K562 (cell line): ENCODE measurements around the gene DUOXA2. TPM values are rescaled to one million over a fixed set of nuclear protein-coding genes. Genes with fewer than 3 reads are reported as not detected.

Experiments used
- ATAC-seq: fragments of 200-7000 bp; cut with Tn5 transposase; 3 replicates; pipeline ENCODE4 v1.9.1; 2020; ENCODE audit warnings: moderate library complexity
- BruUV-seq: library from RNA; stranded (reverse); fragments of 400-500 nt; replicated peaks from 2 replicates; lab custom pipeline; 2021; lab: Mats Ljungman, UMichigan
- CTCF ChIA-PET: fragments of 300-600 bp; formaldehyde crosslinking; extraction: SDS; loops from one replicate; lab custom pipeline; 2021; ENCODE audit warnings: low intra/inter-chr PET ratio; lab: Yijun Ruan, JAX
- POLR2A ChIA-PET: fragments of 300-600, 350-650 bp; sonication (Branson Sonifier 250); formaldehyde crosslinking; extraction: SDS; loops from one replicate; lab custom pipeline; 2021; ENCODE audit warnings: antibody characterized with exemption, inconsistent platforms; lab: Yijun Ruan, JAX
- DNase-seq, 4 experiments: peaks; one replicate each; pipeline versions ENCODE4 v3.0.0 to v3.0.0-alpha.2; 2011 to 2018; ENCODE audit warnings: low spot score in 3 of 4, mixed read lengths in 3 of 4; ENCODE audit errors: extremely low read depth in 1 of 4
- FAIRE-seq: peaks from 2 replicates; lab custom pipeline; 2011; peaks lifted over from hg19 to GRCh38; lab: Jason Lieb, UNC
- H2AFZ ChIP-seq: 2 replicates; pipeline ENCODE4 v1.6.0; 2011; ENCODE audit warnings: low read depth, low read length, control low read depth, inconsistent platforms
- H3K27ac ChIP-seq: fragments of 200-600 bp; 3 replicates; pipeline ENCODE4 v1.8.0; 2011; ENCODE audit warnings: low read depth, mild to moderate bottlenecking, control low read depth, inconsistent platforms, low read length, moderate library complexity, mixed read lengths; ENCODE audit errors: extremely low read depth
- H3K27me3 ChIP-seq, 2 experiments: fragments of 300-600 bp in 1 of 2; 2 replicates in 1 of 2; 3 replicates in 1 of 2; pipeline versions ENCODE4 v1.6.0 to v1.8.0; 2011; ENCODE audit warnings: inconsistent platforms in 2 of 2, low read length in 2 of 2, mild to moderate bottlenecking in 1 of 2, mixed read lengths in 1 of 2, moderate library complexity in 1 of 2; ENCODE audit not compliant: control insufficient read depth in 2 of 2, insufficient read depth in 2 of 2
- H3K36me3 ChIP-seq: fragments of 300-600 bp; 3 replicates; pipeline ENCODE4 v1.8.0; 2011; ENCODE audit warnings: mild to moderate bottlenecking, low read length, inconsistent platforms; ENCODE audit not compliant: control insufficient read depth, insufficient read depth
- H3K4me1 ChIP-seq, 2 experiments: fragments of 200-600 bp in 1 of 2; replicated peaks in 1 of 2; 2 replicates in 1 of 2; 3 replicates in 1 of 2; pipeline versions ENCODE4 v1.5.1 to v1.8.0; 2011; ENCODE audit warnings: inconsistent platforms in 2 of 2, low read length in 2 of 2, mild to moderate bottlenecking in 1 of 2, mixed read lengths in 1 of 2, moderate library complexity in 1 of 2; ENCODE audit not compliant: control insufficient read depth in 2 of 2, insufficient read depth in 2 of 2
- H3K4me2 ChIP-seq: 2 replicates; pipeline ENCODE4 v1.6.1; 2011; ENCODE audit warnings: low read length, control low read depth, inconsistent platforms, mixed read lengths; ENCODE audit not compliant: insufficient read depth
- H3K4me3 ChIP-seq: fragments of 200-600 bp; sonication (generic), shearing (Covaris generic); 2 replicates; pipeline ENCODE4 v1.5.1; 2016; ENCODE audit warnings: control low read depth, inconsistent platforms
- H3K79me2 ChIP-seq: fragments of 200-600 bp; 3 replicates; pipeline ENCODE4 v1.8.0; 2011; ENCODE audit warnings: low read length, inconsistent platforms; ENCODE audit not compliant: control insufficient read depth, insufficient read depth
- H3K9ac ChIP-seq, 2 experiments: 2 replicates each; pipeline versions ENCODE4 v1.6.0 to v1.6.1; 2011; ENCODE audit warnings: low read depth in 2 of 2, low read length in 2 of 2, control low read depth in 1 of 2, inconsistent platforms in 1 of 2, mild to moderate bottlenecking in 1 of 2, mixed read lengths in 1 of 2; ENCODE audit not compliant: insufficient read depth in 1 of 2
- H3K9me1 ChIP-seq: one replicate; pipeline ENCODE4 v1.6.0; 2011; ENCODE audit warnings: inconsistent platforms, mild to moderate bottlenecking, low read length, moderate library complexity; ENCODE audit not compliant: control insufficient read depth, insufficient read depth
- H3K9me3 ChIP-seq: replicated peaks from 2 replicates; pipeline ENCODE4 v1.5.1; 2011; ENCODE audit warnings: low read depth, low read length, inconsistent platforms; ENCODE audit not compliant: control insufficient read depth, insufficient read depth
- H4K20me1 ChIP-seq: replicated peaks from 2 replicates; pipeline ENCODE4 v1.6.1; 2011; ENCODE audit warnings: low read length, inconsistent platforms, mixed read lengths; ENCODE audit not compliant: control insufficient read depth, insufficient read depth
- CBFA2T3 ChIP-seq: fragments of 450-650 bp; IDR thresholded peaks from 2 replicates; pipeline ENCODE4 v1.6.1; 2017
- DDX20 ChIP-seq: fragments of 450-650 bp; IDR thresholded peaks from 2 replicates; pipeline ENCODE4 v1.6.1; 2016; ENCODE audit warnings: missing genetic modification characterization, low read depth, mild to moderate bottlenecking, missing compliant biosample characterization, moderate library complexity
- EZH2 ChIP-seq: IDR thresholded peaks from 2 replicates; pipeline ENCODE4 v1.6.1; 2012; ENCODE audit warnings: low read depth, mild to moderate bottlenecking, inconsistent platforms, low read length, borderline replicate concordance
- NFIC ChIP-seq: fragments of 450-650 bp; IDR thresholded peaks from 2 replicates; pipeline ENCODE4 v1.6.1; 2017; ENCODE audit warnings: mild to moderate bottlenecking, inconsistent platforms
- ZNF165 ChIP-seq: fragments of 250-450 bp; sonication (Bioruptor Pico); IDR thresholded peaks from 2 replicates; pipeline ENCODE4 v1.4.0; 2020; ENCODE audit warnings: borderline replicate concordance
- WGBS: fragments of 100-300 bp; shearing (Covaris generic); methylation state at CpG from one replicate; pipeline ENCODE4 v1.1.6; 2016; ENCODE audit warnings: low coverage, mixed read lengths; ENCODE audit not compliant: insufficient coverage; ENCODE audit errors: missing lambda C conversion rate; 5-methylcytosine and 5-hydroxymethylcytosine counted together
- in situ Hi-C: fragments of 300-500 bp; cut with MboI; formaldehyde crosslinking; loops from 4 replicates; pipeline ENCODE4 v1.15.0; 2018; ENCODE audit warnings: inconsistent platforms, mixed read lengths
- intact Hi-C: fragments of 100-400 bp; cut with micrococcal nuclease; formaldehyde crosslinking; loops from 2 replicates; pipeline ENCODE4 v1.14.2; 2022
- polyA plus RNA-seq, 8 experiments: library from polyadenylated mRNA; depleted of rRNA in 4 of 8; stranded (reverse) in 5 of 8; unstranded in 3 of 8; fragments of >200 nt; fragmentation: Nextera tagmentation in 2 of 8; fragmentation: Illumina TruSeq in 1 of 8; extraction: Ambion mirVana in 2 of 8; extraction: Trizol in 1 of 8; gene quantifications; 2 replicates each; pipeline versions ENCODE4 v1.2.1 to v1.2.3, GENCODE V29; 2011 to 2014; ENCODE audit warnings: inconsistent platforms in 1 of 8, missing spikeins in 1 of 8
- total RNA-seq, 7 experiments: library from RNA; depleted of rRNA in 6 of 7; stranded (reverse); fragments of >200 nt in 6 of 7; fragmentation: Illumina TruSeq in 2 of 7; extraction: Trizol in 2 of 7; gene quantifications; 2 replicates each; pipeline versions ENCODE4 v1.2.1 to v1.2.3, GENCODE V29; 2011 to 2021; ENCODE audit warnings: low replicate concordance in 1 of 7
- TF ChIP-seq, protein P1 (sequence below): IDR thresholded peaks from 2 replicates; pipeline ENCODE4 v1.6.1; 2014; ENCODE audit warnings: antibody characterized with exemption

Gene DUOXA2
- total and polyA plus RNA-seq, 9 of the 15 experiments (the other 6 are each of a cell fraction or from before 2014, with no cell fraction given) = not detected

DNA sequence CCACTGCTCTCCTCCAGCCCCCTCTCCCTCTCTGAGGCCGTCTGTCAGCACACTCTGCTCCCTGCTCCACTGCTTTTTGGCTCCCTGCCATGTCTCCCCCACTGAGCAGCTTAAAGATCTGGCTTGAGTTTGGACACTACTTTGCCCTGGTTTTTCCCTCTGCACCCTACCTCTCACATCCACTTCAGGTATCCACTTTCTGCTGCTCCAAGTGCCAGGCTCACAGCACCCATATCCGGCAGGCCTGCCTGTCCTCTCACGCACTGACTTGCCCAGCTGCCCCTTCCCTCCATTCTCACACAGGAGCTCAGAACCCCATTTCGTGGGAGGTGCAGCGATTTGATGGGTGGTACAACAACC is 19.4 kb downstream of the DUOXA2 start:
- Histone ChIP-seq H3K36me3 (no peaks in the 10 kb centered on the region), H3K9me3 (no peaks in the 10 kb centered on the region), H3K9ac (no peak overlapping the region), H3K4me1 (peaks cover 0 to 14% of the 10 kb centered on the region in 2 experiments; a peak in 2 of 5 replicates), H4K20me1 (no peaks in the 10 kb centered on the region), H3K27me3 (peaks cover 23 to 40% of the 10 kb centered on the region in 2 experiments), H3K79me2 (no peaks in the 10 kb centered on the region), H3K4me3 (no peak overlapping the region), H3K27ac (no peak overlapping the region), H3K4me2 (no peak overlapping the region), H3K9me1 (no peaks in the 10 kb centered on the region), H2AFZ (no peak overlapping the region)
- ATAC-seq (no peak), FAIRE-seq (no peak), DNase-seq (no peak)
- ChIA-PET CTCF (no interaction called here), POLR2A (interaction anchor here (0.6 kb wide), 2 partner anchors 36 to 110 kb away, joined by 3 to 4 read pairs; no protein-coding TSS in a partner anchor)
- no TSS peak for BruUV-seq
- TF ChIP-seq ZNF165 (no peak), CBFA2T3 (no peak), NFIC (peak; percentile 89), DDX20 (tag) (no peak), EZH2 (no peak)
- TF ChIP-seq, protein P1, sequence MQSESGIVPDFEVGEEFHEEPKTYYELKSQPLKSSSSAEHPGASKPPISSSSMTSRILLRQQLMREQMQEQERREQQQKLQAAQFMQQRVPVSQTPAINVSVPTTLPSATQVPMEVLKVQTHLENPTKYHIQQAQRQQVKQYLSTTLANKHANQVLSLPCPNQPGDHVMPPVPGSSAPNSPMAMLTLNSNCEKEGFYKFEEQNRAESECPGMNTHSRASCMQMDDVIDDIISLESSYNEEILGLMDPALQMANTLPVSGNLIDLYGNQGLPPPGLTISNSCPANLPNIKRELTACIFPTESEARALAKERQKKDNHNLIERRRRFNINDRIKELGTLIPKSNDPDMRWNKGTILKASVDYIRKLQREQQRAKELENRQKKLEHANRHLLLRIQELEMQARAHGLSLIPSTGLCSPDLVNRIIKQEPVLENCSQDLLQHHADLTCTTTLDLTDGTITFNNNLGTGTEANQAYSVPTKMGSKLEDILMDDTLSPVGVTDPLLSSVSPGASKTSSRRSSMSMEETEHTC = no peak
- in situ Hi-C loops = no loop called here
- intact Hi-C loops = no loop called here
- WGBS = 2% methylated on average over 5 of the region's 5 CpGs
